HG02642 (cell line): ENCODE data around the gene IAH1.

Experiments
- ATAC-seq: cut with Tn5 transposase; IDR thresholded peaks from one replicate; pipeline ENCODE4 v1.9.1; 2021; ENCODE audit warnings: mild to moderate bottlenecking; ENCODE audit not compliant: unreplicated experiment, poor library complexity

Gene IAH1, protein sequence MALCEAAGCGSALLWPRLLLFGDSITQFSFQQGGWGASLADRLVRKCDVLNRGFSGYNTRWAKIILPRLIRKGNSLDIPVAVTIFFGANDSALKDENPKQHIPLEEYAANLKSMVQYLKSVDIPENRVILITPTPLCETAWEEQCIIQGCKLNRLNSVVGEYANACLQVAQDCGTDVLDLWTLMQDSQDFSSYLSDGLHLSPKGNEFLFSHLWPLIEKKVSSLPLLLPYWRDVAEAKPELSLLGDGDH

DNA sequence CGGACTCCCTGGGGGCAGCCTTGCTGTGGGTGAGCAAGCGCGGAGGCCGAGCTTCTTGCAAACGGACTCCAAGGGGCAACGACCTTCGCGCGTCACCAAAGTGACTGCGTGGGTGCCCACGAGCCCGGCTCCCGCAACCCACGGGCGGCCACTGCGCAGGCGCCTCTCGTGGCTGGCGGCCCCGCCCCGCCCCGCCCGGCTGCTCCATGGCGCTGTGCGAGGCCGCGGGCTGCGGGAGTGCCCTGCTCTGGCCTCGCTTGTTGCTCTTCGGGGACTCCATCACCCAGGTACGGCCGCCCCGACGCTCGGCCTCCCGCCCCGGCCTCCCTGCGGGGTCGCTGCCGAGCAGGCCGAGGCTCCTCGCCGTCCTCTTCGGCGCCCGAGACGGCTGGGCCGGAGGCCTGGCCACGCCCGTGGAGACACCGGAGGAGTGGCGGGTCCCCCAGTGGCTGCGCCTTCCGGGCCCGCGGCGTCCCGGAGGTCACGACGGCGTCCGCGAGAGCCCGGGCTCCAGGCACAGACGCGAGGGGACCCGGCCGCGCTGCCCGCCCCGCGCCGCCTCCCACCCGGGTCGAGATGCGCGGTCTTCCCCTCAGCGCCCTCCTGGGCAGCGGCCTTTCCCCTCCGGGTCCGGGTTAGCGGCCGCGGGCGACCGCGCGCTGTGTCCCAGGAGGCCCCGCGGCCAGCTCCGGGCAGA, at the start of gene IAH1:
IAH1 (plus strand) TSS at position 191 of the 697 bp plus-strand sequence; CDS start at position 207, 16 bp downstream.
- ATAC-seq, result peak; percentile 79

DNA sequence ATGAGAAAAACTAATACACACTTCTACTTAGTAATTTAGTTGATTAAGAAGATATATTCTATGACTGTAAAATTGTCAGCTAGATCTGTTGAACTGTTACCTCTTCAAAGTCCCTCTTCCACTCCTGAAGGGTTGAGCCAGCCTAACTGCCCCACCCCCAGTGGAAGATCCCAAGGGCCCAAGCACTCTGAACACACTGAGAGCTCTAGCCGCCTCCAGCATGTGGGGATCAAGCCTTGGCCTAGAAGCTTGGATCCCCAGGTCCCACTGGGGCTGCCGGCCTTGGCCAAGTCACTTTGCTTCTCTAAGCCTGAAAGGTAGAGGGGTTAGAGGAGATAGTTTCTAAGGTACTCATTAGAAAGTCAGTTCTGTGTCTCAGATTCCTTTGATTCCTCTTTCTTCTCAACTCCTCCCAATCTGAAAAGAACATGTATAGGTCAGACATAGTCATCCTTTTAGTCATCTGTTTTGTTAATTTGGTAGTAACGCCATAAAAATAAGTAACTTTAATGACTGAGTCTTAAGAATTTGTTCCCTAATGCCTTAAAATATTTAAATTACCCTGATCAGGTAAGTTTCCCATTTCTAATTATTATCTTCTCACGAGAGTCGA, 45.3 kb upstream of the IAH1 start:
- no peak for ATAC-seq

DNA sequence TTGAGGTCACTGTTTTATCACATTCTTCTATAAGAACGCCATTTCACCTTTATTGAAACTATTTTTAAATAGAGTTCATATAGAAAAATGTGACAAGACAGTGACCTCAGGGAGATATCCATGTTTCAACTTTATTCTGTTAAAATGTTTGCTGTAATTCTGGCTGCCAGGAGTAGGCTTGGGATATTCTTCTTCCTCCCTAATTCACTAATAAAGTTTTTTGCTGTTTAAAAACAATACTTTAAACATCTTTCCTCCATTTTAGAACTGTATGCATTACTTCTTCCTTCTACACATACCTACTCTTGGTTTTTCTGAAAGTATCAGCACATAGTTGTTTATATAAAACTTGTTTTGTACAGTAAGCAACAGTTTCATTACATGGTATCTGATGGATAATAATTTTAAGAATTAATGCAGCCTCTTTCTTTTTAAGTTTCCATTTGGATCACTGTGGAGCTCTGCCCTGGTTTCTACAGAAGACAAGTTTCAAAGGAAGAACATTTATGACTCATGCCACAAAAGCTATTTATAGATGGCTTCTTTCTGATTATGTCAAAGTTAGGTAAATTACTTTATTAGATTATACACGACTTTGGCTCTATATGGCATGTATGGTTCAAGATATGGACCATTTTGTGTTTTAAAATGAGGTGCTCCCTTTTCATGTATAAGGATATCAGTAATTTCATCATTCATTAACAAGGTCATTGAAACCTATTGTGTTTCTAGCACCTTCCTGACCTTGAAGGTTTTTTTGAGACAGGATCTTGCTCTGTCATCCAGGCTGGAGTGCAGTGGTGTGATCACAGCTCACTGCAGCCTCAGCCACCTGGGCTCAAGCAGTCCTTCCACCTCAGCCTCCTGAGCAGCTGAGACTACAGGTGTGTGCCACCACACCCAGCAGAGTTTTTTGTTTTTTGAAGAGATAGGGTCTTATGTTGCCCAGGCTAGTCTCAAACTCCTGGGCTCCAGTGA, 43.7 kb upstream of the IAH1 start:
- no peak for ATAC-seq

DNA sequence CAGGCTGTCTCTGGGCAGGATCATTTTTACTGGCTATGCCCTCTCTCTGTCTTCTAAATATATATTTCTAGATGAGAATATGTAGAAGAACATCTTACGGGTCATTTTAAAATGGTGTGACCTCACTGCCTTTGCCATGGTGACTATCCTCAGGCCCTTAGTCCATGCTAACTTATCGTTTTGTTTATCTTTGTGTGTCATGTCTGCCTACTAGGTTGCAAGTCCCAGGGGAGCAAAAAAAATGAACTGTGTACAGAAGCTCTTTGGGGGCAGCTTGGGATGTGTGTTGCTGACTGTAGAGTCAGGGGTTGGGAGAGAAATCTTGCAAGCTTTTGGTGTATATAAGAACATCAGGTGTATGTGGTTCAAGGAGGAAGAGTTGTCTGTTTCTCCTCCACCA, 39.9 kb upstream of the IAH1 start:
- ATAC-seq, result no peak

DNA sequence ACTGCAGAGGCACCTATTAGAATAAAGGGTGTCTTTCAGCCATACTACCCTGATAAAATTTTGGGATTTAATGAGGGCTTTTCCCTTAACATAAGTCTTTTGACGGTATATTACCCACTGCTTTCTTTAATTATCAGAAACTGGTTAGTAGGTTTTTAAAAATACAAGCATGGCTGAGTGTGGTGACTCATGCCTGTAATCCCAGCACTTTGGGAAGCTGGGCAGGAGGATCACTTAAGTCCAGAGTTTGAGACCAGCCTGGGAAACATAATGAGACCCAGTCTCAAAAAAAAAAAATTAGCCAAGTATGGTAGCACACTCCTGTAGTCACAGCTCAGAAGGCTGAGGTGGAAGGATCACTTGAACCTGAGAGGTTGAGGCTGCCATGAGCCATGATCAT, 34.8 kb upstream of the IAH1 start:
- ATAC-seq, result no peak

DNA sequence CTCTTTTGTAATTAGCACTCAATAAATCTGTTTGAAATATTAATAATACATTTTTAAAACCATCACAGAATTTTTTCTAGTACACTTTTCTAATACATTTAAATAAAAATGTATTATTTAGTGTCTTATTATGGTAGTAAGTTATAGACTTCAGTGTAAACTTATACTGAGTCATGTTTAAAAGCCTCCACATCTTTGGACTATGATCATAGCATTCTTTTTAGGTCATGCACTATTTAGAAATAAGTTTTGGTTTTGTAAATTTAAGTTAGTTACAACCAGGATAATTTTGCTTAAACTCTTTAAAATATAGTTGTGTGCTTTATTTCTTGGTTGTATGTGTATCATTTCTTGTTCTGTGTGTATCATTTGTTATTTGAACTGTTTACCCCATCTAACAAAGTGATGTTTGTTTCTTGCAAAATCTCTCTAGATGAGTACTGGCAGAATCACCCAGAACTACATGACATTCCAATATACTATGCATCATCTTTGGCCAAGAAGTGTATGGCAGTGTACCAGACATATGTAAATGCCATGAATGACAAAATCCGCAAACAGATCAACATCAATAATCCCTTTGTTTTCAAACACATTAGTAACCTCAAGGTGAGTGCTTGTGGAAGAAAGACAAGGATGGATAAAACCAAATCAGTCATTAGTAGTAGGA, 34.2 kb upstream of the IAH1 start:
- no peak for ATAC-seq

DNA sequence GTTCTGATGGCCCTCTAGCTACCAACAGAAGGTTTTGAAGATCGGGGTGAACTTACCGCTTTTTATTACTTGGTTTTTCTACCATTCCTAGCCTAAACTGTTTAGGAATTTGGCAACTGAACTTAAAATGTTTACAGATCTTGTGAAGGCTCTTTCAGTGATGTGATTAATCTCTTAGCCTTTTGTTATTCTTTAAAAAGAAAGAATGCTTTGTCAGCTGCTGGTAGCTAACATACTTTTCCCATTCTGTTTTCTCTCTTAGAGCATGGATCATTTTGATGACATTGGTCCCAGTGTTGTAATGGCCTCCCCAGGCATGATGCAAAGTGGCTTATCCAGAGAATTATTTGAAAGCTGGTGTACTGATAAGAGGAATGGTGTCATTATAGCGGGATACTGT, 32.8 kb upstream of the IAH1 start:
- no peak for ATAC-seq

DNA sequence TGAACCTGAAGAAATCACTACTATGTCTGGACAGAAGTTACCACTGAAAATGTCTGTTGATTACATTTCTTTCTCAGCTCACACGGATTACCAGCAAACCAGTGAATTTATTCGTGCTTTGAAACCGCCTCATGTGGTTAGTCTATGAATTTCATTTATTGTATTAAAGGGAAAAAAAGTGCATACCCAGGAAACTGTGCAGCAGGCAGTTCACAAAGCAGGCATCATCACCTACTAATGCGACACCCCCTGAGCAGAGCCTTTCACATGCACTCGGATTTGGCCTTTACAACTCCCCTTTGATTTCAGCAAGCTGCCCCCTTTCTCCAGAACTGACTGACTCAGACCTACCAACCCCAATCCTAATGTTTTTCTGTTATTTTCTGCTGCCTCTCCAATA, 30.8 kb upstream of the IAH1 start:
- ATAC-seq, result no peak

DNA sequence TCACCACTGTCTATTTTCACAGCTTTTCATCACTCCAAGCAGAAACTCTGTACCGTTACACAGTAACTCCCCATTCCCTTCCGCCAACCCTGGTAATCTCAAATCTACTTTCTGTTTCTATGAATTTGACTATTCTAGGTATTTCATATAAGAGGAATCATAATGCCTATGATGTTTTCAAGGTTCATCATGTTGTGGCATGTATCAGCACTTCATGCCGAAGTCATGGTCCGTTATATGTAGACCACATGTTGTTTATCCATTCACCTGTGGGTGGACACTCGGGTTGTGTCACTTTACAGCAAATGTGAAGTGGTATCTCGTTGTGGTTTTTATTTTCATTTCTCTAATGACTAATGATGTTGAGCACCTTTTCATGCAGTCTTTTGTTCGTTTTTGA, 29.3 kb upstream of the IAH1 start:
- ATAC-seq, result no peak

DNA sequence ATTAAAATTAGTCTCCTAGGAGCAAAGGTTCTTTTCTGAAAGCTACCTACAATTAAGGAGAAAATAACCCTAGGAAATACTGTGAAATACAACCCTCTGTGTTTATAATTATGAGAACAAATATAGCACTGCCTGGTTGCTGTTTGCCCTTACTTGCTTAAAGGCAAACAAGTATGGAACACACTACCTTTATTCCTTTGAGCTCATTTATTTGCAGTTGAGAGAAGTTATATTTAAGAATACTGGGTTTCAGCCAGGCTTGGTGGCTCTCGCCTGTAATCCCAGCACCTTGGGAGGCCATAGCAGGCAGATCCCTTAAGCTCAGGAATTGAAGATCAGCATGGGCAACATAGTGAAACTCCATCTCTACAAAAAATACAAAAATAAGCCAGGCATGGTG, 23.1 kb upstream of the IAH1 start:
- ATAC-seq, result no peak

DNA sequence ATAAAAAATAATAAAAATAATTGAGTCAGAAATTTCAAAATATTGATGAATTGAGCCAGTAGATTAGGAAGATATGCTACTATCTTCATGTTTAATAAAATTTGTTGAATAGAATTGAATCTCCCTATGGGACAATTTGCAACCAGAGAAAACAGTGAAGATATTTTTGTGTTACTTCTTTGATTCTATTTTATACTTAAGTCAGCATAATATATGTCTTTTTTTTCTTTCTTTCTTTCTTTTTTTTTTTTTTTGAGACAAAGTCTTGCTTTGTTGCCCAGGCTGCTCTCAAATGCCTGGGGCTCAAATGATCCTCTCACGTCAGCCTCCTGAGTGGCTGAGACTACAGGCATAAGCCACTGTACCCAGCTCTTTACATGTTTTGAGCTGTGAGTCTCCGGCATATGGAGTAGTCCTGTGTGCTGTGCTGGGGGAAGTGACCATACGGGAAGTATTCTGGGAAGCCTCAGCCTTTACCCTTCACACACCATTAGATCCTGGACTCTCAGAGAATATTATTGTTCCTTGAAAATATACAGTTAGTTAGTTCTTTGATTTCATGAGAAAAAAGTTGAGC, 13.8 kb upstream of the IAH1 start:
- ATAC-seq, result no peak

DNA sequence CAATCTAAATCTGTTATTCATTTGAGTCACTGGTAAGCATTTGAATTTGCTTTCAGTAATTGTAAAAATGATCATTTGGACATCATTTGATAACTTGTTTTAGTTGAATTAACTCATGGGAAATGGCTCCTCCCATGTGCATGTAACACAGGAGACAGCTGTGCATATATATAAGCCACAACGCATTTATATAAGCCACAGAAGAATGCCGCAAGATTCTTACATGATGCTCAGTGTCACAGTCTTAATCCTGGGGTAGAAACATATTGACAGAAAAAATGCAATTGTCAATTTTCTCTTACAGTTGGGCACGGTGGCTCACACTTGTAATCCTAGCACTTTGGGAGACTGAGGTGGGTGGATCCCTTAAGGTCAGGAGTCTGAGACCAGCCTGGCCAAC, 13.3 kb upstream of the IAH1 start:
- no peak for ATAC-seq

DNA sequence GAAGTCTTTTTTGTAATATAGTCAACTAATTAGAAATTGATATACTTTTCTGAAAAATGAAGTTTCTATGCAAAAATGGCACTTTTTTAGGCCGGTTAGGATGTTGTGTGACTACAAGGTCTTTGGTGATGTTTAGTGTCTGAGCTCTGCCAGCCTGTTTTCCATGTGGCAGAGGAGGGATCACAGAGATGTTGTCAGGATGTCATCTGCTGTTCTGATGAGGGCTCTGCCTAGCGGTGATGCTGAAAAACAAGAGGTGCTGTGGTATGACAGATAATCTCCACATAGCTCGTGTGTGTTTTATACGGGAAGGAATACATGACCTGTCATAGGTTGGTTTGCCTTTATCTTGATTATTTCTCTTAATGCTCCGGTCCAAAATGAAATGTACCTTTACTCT, 12.0 kb upstream of the IAH1 start:
- ATAC-seq, result no peak

DNA sequence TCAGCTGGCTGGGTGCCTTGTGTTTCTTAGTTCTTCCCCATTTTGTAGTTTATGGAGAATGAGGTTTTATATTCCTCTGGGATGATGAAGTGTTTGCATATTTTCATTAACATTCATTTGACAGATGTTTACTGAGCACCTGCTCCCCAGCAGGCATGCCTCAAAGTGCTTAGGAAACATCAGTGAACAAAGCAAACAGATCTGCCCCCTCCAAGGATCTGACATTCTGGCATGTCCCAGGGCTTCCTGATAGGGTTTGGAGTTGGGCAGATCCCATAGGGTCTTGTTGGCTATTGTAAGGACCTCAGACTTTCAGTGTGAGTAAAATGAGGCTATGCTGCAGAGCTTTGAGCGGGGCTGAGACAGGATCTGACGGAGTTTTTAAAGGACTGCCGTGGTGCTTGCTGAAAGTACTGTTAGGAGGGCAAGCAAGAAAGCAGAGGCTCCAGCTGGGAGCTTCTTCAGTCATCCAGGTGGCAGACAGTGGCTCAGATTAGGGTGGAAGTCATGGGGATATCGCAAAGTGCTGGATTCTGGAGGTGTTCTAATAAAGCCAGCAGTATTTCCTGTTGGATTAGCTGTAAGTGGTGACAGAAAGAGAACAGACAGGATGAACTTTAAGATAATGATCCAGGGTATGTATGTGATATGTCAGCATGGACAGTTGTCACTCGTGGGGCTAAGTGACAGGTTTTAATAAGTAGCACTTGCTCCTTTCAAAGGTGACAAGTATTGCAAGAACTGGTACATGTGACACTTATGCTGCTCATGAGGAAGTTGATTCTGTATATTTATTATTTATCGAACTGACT, 11.3 kb upstream of the IAH1 start:
- ATAC-seq, result no peak

DNA sequence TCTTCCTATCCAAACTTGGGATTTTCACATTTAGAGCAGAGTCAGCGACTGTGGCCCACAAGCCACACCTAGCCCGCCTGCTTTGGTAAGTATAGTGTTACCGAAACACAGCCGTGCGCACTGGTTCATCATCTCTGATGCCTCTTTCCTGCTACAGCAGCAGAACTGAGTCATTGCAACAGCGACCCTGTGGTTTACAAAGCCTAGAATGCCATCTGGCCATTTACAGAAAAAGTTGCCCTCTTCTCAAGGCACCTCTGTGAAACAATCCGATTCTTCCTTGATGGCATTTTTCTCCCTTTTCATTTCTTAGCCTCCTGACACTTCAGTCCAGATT, 10.7 kb upstream of the IAH1 start:
- ATAC-seq, result no peak

DNA sequence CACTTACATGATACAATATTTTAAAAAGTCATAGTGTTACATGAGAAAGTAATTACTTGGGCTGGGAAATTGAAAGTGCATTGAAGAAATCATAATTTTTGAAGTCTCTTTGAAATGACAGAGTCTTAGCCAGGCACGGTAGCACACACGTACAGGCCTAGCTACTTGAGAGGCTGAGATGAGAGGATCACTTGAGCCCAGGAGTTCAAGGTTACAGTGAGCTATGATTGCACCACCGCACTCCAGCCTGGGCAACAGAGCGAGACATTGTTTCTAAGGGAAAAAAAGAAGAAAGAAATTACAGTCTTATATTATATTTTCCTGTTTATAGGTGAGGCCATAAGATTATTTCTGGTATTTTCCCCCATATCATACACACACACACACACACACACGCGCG, 9.2 kb upstream of the IAH1 start:
- ATAC-seq, result no peak

DNA sequence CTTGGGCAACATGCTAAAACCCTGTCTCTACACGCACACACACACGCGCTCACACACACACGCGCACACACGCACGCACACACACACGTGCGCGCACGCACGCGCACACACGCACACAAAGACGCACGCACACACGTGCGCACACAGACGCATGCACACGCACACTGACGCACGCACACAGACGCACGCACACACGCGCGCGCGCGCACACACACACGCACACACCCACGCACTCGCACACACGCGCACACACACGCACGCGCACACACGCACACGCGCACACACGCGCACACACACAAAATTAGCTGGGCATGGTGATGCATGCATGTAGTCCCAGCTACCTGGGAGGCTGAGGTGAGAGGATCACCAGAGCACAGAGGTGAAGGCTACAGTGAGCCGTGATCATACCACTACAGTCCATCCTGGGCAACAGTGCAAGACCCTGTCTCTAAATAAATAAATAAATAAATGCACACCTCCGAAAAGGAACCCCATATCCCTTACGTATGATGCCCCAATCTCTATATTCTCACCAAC, 8.1 kb upstream of the IAH1 start:
- ATAC-seq, result no peak

DNA sequence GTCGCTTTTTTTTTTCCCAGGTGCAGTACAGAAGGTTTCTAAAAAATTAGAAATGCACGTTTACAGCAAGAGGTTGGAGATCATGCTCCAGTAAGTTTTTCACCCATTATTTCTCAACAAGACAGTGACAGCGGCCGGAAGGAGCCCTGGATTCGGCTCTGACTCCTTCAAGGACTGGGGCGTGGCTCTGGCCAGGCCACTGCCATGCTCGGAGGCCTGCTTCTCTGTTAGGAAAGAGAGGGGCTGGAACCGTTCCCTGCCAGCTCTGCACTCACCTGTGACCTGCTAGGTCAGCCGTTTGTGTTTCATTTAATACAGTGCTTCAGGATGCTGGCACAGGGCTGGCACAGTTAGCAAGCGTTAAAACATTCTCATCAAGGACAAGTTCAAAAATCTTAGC, 6.7 kb upstream of the IAH1 start:
- no peak for ATAC-seq

DNA sequence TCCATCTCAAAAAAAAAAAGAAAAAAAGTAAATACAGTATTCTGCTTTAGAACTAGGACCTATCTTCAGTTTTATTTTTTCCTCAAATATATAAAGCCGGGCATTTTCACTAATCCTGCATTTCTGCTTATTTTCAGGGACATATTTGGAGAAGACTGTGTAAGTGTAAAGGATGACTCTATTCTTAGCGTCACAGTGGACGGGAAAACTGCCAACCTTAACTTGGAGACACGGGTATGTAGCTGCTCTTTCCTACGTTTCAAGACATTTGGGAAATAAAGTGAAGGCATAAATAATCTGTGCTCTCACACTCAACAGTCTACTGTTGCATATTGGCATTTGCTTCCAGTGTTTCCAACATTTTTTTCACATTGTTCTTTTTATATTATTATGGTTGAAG, 3.1 kb upstream of the IAH1 start:
- no peak for ATAC-seq
